SH-SY5Y (cell line): ENCODE data around the gene MLLT3.

Source experiments
- GATA2 ChIP-seq: IDR thresholded peaks from 2 replicates; pipeline ENCODE4 v1.6.1; 2011; ENCODE audit warnings: mild to moderate bottlenecking, low read depth, low read length
- GATA3 ChIP-seq: IDR thresholded peaks from 2 replicates; pipeline ENCODE4 v1.6.1; 2011; ENCODE audit warnings: low read depth, mild to moderate bottlenecking, low read length, moderate library complexity

DNA sequence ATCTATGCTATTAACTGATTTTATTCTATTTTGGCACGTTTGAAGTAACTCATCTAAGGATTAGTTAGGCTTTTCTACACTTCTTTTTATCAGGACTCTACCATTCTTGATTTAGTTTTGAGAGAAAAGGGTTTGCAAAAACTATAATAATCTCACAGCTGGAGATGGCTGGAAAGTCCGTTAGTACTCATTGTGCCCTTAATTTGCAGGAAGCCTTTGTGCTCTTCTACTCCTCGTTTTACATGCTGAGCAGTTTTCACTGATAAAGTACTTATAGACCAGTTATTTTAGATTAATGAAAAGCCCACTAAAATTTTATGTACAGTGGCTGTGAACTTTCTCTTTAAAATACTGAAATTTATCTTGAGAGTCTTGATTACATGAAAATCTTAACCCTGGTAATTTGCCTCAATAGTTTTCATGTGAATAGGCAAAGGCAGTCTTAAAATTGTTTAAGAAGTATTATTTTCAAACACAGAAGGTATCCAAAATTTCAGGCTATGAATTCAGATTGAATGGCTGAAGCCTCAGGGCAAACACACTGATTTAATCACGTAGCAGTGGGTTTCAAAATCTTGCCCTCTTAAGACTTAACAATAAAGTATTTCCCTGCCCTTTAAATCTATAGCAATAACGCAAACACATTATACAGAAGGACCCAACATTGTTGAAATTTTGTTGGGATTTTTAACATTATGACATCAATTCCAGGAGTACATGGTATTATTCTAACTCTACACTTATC is 18.6 kb downstream of the MLLT3 start:
- no peak for TF ChIP-seq GATA2
- no peak for TF ChIP-seq GATA3
